ENCODE measurements around the gene AGR3. TPM values are rescaled to one million over a fixed set of nuclear protein-coding genes. Genes with fewer than 3 reads are reported as not detected.
A peak's percentile ranks its signal among the peaks of the same experiment; 100 is the strongest.

The AGR3 gene
- not detected in 2 replicates for total RNA-seq (2014; rRNA removed; shearing (Covaris generic))

DNA sequence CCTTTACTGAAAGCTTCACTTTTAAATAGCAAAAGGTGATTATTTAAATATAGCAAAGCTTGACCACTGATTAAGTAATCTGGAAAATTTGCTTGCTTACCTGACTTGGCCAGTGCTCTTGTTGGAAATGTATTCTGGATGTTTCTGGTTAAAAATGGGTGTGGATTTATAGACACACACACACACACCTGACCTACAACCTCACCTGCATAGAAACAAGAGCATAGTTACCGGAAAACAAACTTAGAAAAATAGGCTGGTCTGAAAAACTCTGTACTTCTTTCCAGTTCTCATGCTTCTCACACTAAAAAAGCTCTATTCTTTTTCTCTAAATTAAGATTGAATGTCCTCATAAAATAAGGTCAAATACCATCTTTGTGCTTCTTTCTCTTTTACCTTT, at the start of gene AGR3:
Gene AGR3, minus strand, starts transcription at position 140 of the 400 bp plus-strand sequence. CDS start 3,365 bp downstream, outside the sequence.
- in situ Hi-C loops (cut with HindIII; ENCODE audit: low sequenced_read_pairs), result no loop called here
- no peak for DNase-seq (ENCODE audit: low spot score)

DNA sequence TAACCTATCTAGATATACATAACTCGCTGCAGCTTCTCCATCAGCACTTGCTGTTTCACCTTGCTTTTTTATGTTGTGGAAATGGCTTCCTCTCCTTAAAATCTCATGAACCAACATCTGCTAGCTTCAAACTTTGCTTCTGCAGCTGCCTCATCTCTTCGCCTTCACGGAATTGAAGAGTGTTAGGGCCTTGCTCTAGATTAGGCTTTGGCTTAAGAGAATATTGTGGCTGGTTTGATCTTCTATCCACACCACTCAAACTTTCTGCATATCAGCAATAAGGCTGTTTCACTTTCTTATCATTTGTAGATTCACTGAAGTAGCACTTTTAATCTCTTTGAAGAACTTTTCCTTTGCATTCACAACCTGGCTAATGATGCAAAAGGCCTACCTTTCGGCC, 49.2 kb upstream of the AGR3 start:
- in situ Hi-C loops (cut with HindIII; ENCODE audit: low sequenced_read_pairs), result no loop called here
- DNase-seq (ENCODE audit: low spot score), result no peak

DNA sequence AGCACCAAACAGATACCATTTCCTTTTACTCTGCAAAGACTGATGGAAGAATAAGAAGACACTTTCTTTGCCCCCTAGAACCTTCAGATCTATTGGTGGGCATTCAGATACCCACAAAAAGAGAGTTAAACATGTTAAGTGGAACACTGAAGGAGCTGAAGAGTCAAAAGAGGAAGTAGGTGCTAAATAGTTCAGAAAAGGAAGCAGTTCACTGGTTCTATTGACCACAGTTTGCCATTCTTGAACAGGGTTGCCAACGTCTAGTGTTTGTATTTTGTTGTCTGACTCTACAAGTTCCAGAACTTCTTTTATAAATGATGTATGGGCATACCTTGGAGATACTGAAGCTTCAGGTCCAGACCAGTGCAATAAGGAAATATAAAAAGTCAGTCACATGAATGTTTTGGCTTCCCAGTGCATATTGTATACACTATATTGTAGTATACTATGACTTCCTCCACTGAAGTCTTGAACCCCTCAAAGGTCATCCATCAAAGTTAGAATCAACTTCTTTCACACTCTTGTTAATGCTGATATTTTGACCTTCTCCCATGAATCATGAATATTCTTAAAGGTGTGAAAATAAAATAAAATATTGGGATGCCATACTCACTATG, 47.5 kb upstream of the AGR3 start:
- in situ Hi-C loops (cut with HindIII; ENCODE audit: low sequenced_read_pairs), result no loop called here
- DNase-seq (ENCODE audit: low spot score), result no peak

DNA sequence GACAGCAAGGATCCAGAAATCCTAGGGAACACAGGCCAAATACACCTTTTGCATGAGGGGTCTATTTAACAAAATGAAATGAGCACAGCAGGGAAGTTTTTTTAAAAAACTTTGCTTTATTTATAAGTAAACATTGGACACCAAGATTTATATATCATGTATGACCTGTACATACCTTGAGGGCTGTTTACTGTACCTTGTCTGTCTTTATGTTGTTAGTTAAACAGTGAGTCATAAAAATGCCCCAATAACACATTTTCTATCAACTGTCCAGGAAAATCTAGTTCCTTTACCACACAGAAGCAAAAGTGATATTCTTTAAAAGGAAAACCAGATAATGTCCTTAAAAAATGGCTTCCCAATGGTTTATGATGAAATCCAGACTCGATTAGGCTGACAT, 45.1 kb upstream of the AGR3 start:
- DNase-seq (ENCODE audit: low spot score), result no peak
- in situ Hi-C loops (cut with HindIII; ENCODE audit: low sequenced_read_pairs), result no loop called here

DNA sequence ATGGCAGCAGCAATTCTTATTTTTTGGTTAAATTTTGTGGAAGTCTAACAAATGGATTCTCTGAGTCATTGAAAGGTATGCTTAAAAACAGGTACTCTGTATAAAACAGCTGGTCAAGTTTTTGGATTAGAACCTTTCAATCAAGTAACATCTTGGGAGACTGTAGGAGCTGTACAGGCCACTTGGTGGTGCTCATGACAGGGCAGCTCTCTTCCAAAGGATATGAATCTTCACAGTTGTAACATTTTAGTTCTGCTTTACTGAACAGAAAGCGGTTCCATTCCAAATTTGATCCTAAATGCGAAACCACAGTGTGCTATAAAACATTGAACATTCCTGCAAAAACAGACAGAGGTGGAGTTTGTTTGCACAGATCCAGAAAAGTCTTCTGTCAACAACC, 44.5 kb upstream of the AGR3 start:
- in situ Hi-C loops (cut with HindIII; ENCODE audit: low sequenced_read_pairs), result no loop called here
- no peak for DNase-seq (ENCODE audit: low spot score)

DNA sequence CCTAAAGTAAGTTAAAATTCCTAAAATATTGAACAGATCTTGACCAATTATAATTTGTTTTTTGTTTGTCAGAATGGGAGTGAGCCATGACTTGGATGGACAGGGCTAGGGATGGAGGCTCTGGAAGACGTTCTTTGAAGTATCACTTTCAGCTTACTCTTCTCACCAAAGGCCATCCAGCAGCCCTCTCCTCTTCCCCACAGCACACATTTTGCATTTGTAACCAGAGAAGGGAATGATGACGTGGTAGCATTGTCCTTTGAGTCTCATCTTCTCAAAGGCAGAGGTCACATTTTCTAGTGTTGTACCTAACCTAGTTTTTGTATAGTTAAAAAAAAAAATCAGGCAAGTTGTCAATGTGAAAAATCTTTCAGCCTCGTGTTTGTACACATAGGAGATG, 43.8 kb upstream of the AGR3 start:
- in situ Hi-C loops (cut with HindIII; ENCODE audit: low sequenced_read_pairs), result no loop called here

DNA sequence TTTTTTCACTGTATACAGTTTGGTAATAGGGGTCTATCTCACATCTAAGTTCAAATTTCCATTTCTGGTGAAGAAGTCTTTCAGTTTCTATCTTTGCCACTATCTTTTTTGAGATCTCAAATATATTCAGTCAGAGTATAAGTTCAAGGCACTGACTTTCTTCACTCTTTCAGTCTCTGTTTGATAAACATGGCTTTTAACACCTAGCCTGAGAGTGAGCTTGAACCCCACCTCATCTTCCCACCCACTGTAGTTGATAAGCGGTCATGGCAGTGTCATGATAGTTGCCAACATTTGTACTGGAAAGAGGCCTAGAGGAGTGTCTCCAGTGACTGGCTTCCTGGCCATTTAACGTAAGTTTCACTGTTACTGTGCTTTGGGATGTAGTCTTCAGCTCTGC, 41.2 kb upstream of the AGR3 start:
- in situ Hi-C loops (cut with HindIII; ENCODE audit: low sequenced_read_pairs), result no loop called here
- no peak for DNase-seq (ENCODE audit: low spot score)

More for the DNA sequence above, 43.8 kb upstream of the AGR3 start:
- DNase-seq (ENCODE audit: low spot score), result no peak

DNA sequence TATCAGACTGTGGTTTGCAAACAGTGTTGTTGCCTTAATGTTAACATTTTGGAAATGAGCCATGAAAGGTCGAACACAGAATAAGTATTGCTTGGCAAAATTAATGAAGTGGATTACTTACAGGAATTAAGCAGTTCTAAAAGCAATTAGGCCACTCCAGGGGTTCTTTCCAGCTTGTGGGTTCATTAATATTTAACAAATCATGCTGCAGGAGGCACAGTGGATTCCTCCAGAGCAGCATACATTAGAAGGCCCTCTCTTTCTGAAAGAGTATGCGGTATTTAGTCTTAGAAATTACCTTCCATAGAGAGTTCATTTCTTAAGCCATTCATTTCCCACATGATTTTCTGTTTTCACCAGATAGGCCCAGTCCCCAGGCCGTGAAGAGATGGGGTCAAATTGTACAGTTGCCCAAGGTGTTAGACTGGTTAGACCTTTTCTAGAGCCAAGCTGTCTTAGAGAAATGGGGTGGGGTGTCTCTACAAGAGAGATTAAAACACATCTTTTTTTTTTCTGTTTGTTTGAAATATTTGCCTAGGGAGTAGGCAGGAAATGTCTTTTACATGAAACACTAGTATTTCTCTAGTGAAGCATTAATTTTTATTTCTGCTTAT, 40.0 kb upstream of the AGR3 start:
- DNase-seq (ENCODE audit: low spot score), result no peak
- in situ Hi-C loops (cut with HindIII; ENCODE audit: low sequenced_read_pairs), result no loop called here

DNA sequence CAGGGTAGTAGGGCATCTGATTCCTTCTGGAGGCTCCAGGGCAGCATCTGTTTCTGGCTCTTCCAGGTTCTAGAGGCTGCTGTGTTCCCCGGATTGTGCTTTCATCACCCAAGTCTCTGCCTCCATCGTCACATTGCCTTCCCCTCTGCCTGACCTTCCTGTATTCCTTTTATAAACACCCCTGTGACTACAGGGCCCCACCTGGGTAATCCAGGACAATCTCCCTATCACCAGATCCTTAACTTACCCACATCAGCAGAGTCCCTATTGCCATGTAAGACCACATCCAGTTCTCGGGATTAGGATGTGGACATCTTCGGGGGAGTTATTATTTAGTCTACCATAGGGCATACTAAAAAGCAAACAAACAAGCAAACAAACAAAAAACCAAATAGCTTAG, 39.4 kb upstream of the AGR3 start:
- DNase-seq (ENCODE audit: low spot score), result no peak
- in situ Hi-C loops (cut with HindIII; ENCODE audit: low sequenced_read_pairs), result no loop called here

DNA sequence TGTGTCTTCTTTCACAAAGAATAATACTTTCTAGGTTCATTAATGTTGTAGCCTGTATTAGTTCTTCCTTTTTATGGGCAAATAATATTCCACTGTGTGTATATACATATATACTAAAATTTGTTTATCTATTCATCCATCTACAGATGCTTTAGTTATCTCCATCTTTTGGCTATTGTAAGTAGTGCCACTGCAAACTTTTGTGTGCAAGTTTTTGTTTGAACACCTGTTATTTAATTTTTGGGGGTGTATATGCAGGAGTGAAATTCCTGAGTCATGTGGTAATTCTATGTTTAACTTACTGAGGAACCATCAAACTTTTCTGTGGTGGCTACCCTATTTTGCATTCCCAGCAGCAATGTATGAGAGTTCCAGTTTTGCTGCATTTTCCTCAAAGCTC, 37.7 kb upstream of the AGR3 start:
- in situ Hi-C loops (cut with HindIII; ENCODE audit: low sequenced_read_pairs), result no loop called here
- no peak for DNase-seq (ENCODE audit: low spot score)

DNA sequence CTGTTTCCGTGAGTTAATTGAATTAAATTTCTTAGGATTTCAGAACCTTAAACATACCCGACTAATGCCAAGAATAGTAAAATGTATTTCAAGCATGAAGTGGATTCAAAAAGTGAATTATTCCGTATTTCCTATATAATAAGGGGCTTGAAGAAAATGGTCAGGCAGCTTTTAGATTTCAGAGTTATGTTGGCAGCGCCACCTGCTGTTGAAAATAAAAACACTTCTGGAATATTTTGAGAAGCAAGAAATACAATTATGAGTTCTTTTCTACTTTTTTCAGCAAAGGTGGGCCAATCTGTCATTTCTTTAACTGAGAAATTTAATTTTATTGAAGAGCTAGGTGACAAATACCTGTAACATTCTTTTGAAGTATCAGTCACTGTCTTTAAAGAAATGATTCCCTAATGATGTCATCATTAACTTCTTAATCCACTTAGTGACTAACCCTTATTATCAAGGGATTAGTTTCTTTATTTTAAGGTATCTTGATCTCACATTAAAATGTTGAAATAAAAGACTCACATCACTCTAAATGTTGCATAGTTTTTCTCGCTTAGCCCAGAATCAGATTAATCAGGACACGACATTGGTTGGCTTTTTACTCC, 36.6 kb upstream of the AGR3 start:
- in situ Hi-C loops (cut with HindIII; ENCODE audit: low sequenced_read_pairs), result no loop called here
- DNase-seq (ENCODE audit: low spot score), result peak; percentile 34

DNA sequence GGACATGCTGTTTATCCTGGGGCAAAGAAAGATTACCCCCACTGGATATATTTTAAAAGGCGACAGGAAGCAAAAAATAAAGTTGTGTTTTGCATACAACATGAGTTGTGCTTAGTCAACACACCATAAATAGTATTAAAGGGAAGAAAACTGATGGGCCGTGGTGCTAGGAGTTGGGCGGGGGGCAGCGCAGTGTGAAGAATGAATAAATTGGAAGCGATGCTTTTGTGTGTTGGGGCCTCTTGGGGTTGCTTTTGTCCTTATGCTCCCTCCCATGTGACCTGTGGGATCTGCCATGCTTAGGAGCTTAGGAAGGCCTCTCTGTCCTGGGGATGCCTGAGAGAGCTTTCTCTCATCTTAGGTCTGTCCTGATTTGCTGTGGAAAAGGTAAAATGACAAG, 35.0 kb upstream of the AGR3 start:
- in situ Hi-C loops (cut with HindIII; ENCODE audit: low sequenced_read_pairs), result no loop called here
- no peak for DNase-seq (ENCODE audit: low spot score)

DNA sequence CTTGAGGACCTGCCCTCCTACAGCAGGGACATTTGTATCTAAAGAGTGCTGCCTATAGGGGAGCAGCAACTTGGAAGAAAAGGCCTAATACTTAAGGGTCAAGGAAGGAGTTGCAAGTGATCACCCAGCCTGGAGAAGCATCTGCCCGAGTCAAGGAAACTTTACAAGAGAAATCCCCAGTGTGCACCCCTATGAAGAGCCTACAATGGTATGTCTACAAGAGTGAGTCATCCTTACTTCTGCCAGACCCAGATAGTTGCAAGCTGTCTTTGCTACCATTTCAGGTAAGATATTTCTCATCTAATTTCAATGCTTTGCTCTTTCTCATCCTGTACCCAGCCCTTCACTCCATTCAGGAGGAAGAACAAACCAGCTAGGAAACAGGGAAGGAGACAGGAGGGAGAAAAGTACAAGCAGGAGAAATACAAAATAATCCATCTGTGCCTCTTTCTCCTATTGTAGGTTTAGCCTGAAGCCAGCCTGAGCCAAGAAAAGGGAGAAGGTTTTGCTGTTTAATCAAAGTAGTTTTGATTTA, 34.4 kb upstream of the AGR3 start:
- DNase-seq (ENCODE audit: low spot score), result no peak

DNA sequence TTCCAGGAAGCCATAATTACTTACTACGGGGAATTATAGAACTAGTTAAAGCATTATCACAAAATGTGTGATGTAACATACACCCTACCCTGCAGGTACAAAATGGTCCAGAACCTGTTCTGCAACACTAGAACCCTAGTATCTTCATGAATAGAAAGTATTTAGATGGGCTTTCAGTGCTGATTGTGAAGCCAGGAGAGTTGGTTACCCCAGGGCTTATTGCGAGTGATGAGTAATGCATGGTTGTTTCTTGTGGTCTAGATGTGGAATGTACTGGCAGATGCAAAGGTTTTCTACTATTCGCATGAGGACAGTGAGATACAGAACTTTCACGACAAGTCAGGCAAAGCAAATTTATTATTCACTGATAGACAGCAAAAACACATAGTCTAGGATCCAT, 33.6 kb upstream of the AGR3 start:
- in situ Hi-C loops (cut with HindIII; ENCODE audit: low sequenced_read_pairs), result no loop called here
- DNase-seq (ENCODE audit: low spot score), result no peak

More for the DNA sequence above, 34.4 kb upstream of the AGR3 start:
- in situ Hi-C loops (cut with HindIII; ENCODE audit: low sequenced_read_pairs), result no loop called here

DNA sequence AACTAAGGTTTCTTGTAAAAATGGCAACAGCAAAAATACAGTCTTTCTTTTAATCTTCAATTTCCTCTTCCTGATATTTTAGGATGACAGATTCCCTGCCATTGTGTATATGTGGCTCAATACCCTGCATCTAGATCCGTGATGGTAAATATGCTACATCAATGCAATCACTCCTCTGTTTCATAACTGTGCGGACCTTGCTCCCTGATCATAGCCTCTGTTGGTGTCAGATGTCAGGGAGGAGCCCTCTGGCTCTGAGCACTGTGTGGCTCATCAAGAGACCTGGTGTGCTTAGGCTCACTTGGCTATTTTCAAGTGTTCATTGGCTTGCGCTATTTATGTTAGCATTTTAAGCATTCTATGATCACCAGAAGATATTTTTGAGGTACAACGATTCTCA, 33.0 kb upstream of the AGR3 start:
- no peak for DNase-seq (ENCODE audit: low spot score)
- in situ Hi-C loops (cut with HindIII; ENCODE audit: low sequenced_read_pairs), result no loop called here

DNA sequence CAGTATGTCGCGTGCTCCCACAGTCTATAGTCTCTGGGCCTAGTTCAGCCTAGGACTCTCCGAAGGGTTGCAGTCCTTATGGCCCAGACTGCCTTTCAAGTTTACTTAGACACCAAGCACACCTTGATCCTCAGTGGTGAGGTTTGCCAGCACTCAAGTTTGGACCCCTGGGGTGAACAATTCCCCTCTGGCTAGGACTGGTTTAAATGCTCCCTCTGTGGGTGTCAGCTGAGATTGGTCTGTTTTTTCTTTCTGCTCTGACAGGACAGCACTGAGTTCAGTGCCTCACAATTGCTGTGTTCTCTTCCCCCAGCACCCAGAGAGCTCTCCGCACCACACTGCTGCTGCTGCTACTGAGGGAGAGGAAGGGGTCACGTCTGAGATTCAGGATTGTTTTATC, 31.9 kb upstream of the AGR3 start:
- in situ Hi-C loops (cut with HindIII; ENCODE audit: low sequenced_read_pairs), result no loop called here
- DNase-seq (ENCODE audit: low spot score), result no peak

DNA sequence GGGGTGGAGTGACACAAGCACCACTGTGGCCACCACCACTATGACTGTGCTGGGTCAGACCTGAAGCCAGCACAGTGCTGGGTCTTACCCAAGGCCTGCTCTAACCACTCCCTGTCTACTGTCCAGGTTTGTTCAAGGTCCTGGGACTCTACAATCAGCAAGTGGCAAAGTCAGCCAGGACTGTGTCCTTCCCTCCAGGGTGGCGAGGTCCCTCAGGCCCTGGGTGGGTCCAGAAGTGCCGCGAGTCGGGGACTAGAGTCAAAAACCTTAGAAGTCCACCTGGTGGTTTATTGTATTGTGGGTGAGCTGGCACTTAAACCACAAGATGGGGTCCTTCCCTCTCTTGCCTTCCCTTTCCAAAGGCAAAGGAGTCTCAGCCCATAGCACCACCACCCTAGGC, 30.8 kb upstream of the AGR3 start:
- in situ Hi-C loops (cut with HindIII; ENCODE audit: low sequenced_read_pairs), result no loop called here
- no peak for DNase-seq (ENCODE audit: low spot score)

DNA sequence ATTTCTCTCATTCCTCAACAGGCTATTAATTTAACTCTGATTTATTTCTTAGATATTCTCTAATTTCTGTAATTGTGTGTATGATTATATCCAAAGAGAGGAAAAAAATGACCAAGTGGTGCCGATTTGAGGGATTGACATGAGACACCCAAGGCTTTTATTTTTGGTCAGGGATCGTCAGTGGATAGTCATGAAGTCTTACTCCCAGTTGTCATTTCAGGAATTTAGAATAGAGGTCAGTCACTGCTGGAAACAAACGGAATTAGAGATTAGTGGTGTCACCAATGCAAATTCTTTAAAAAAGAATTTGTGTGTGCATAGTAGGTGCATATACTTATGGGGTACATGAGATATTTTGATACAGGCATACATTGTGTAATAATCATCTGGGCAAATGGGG, 26.8 kb upstream of the AGR3 start:
- in situ Hi-C loops (cut with HindIII; ENCODE audit: low sequenced_read_pairs), result no loop called here
- no peak for DNase-seq (ENCODE audit: low spot score)

DNA sequence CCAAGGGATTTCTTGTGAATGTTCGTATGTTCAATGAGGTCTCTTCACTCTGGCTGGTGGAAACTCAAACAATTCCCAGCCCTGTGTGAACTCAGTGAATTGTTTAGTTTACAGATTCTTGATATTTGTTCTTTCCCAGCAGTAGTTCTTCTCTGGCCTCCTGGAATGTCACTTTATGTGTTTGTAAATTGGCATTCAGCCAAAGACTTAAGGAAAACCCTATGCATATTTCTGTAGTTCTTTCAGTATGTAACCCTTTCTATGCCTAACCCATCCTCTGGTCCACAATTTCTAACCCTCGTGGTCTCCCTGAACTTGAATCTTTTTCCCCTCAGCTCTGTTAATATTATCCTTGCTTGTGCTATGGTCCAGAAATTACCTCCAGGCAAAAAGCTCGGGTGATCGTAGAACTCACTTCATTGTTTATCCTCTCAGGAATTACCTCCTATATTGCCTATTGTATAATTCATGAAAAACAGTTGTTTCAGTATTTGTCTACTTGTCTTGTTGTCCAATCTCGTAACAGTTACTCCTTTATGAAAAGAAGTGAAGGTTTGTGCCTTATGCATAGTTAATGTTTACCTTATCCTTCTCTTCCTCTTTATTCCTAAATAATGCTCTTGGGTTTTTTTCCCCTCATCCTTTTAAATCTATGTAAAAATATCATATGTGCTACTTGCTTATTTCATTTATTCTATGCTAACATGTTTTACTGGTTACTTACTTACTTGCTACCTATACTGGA, 23.7 kb upstream of the AGR3 start:
- DNase-seq (ENCODE audit: low spot score), result no peak
- in situ Hi-C loops (cut with HindIII; ENCODE audit: low sequenced_read_pairs), result no loop called here

DNA sequence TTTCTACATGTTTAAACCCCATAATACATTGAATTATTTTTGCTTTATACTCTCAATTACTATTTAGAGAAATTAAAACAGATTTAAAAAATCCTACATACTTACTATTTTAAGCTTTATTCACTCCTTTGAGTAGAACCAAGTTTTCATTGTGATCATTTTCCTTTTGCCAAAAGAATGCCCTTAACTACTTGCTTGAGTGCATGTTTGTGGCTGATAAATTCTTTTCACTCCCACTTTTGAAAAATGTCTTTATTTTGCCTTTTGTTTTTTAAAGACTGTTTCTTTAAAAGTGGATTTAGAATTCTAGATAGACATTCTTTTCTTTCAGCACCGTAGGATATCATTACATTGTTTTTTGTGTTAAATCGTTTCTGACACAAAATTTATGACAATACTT, 22.3 kb upstream of the AGR3 start:
- in situ Hi-C loops (cut with HindIII; ENCODE audit: low sequenced_read_pairs), result no loop called here
- no peak for DNase-seq (ENCODE audit: low spot score)

Measured in G401 (cell line).